H1 (cell line): ENCODE measurements around the gene TBC1D4. TPM values are rescaled to one million over a fixed set of nuclear protein-coding genes. Genes with fewer than 3 reads are reported as not detected.

Experiments
- CTCF ChIA-PET: fragments of 300-600 bp; sonication (Branson Sonifier 250); formaldehyde crosslinking; loops from one replicate; lab custom pipeline; 2021; ENCODE audit not compliant: partially characterized antibody; lab: Charles Lee
- POLR2A ChIA-PET: fragments of 300-600 bp; sonication (Branson Sonifier 250); formaldehyde crosslinking; loops from one replicate; lab custom pipeline; 2021; ENCODE audit warnings: inconsistent platforms; ENCODE audit not compliant: partially characterized antibody; lab: Charles Lee
- DNase-seq, 2 experiments: peaks; one replicate each; pipeline versions ENCODE4 v3.0.0 to v3.0.0-alpha.2; 2010 to 2022; ENCODE audit warnings: low spot score in 2 of 2, low read depth in 1 of 2, mixed read lengths in 1 of 2
- FAIRE-seq: peaks from 2 replicates; lab custom pipeline; 2011; peaks lifted over from hg19 to GRCh38; lab: Jason Lieb, UNC
- H2AFZ ChIP-seq: 2 replicates; pipeline ENCODE4 v1.8.1; 2012; ENCODE audit warnings: low read length, inconsistent platforms
- H2AK5ac ChIP-seq: 2 replicates; pipeline ENCODE4 v1.6.1; 2013; ENCODE audit warnings: low read depth, low read length
- H2BK120ac ChIP-seq: replicated peaks from 2 replicates; pipeline ENCODE3; 2013; ENCODE audit warnings: low read depth, low read length, inconsistent platforms
- H2BK12ac ChIP-seq: 2 replicates; pipeline ENCODE4 v1.6.1; 2013; ENCODE audit warnings: low read depth, low read length
- H2BK15ac ChIP-seq: 2 replicates; pipeline ENCODE4 v1.6.1; 2013; ENCODE audit warnings: low read length
- H2BK20ac ChIP-seq: 2 replicates; pipeline ENCODE4 v1.6.1; 2013; ENCODE audit warnings: low read length
- H2BK5ac ChIP-seq: 2 replicates; pipeline ENCODE4 v1.6.1; 2013; ENCODE audit warnings: low read depth, low read length
- H3K14ac ChIP-seq: 2 replicates; pipeline ENCODE4 v1.6.1; 2013; ENCODE audit warnings: inconsistent platforms; ENCODE audit not compliant: insufficient read length
- H3K18ac ChIP-seq: 2 replicates; pipeline ENCODE4 v1.6.1; 2013; ENCODE audit warnings: low read length; ENCODE audit errors: extremely low read depth
- H3K23ac ChIP-seq: 2 replicates; pipeline ENCODE4 v1.6.1; 2013; ENCODE audit warnings: inconsistent platforms; ENCODE audit not compliant: insufficient read length
- H3K23me2 ChIP-seq: 2 replicates; pipeline ENCODE4 v1.6.1; 2013; ENCODE audit warnings: low read depth, low read length
- H3K27ac ChIP-seq: 2 replicates; pipeline ENCODE4 v1.6.1; 2011; ENCODE audit warnings: low read depth, low read length, inconsistent platforms
- H3K27me3 ChIP-seq, 4 experiments: replicated peaks in 1 of 4; 1 replicate in 1 of 4; 2 replicates in 3 of 4; pipeline versions ENCODE4 v1.6.1 to v1.8.1; 2011 to 2013; ENCODE audit warnings: low read length in 3 of 4, mild to moderate bottlenecking in 3 of 4, inconsistent platforms in 2 of 4, mixed read lengths in 2 of 4, moderate library complexity in 1 of 4; ENCODE audit not compliant: control insufficient read depth in 3 of 4, insufficient read depth in 3 of 4; ENCODE audit errors: extremely low read depth in 1 of 4
- H3K36me3 ChIP-seq, 4 experiments: 2 replicates each; pipeline versions ENCODE4 v1.6.1 to v1.8.1; 2011 to 2013; ENCODE audit warnings: mild to moderate bottlenecking in 4 of 4, low read length in 3 of 4, moderate library complexity in 2 of 4, control low read depth in 1 of 4, inconsistent platforms in 1 of 4; ENCODE audit not compliant: insufficient read depth in 4 of 4, control insufficient read depth in 2 of 4
- H3K4ac ChIP-seq: replicated peaks from 2 replicates; pipeline ENCODE3; 2013; ENCODE audit warnings: low read length, low read depth, mixed read lengths, inconsistent platforms; ENCODE audit not compliant: insufficient read length
- H3K4me1 ChIP-seq, 4 experiments: replicated peaks in 1 of 4; 1 replicate in 1 of 4; 2 replicates in 3 of 4; pipeline versions ENCODE4 v1.6.1 to v1.8.1; 2011 to 2013; ENCODE audit warnings: low read length in 3 of 4, inconsistent platforms in 2 of 4, mixed read lengths in 1 of 4; ENCODE audit not compliant: insufficient read depth in 4 of 4, control insufficient read depth in 3 of 4
- H3K4me2 ChIP-seq, 2 experiments: 2 replicates each; pipeline versions ENCODE4 v1.6.1 to v1.8.1; 2011 to 2013; ENCODE audit warnings: low read depth in 2 of 2, low read length in 2 of 2, control low read depth in 1 of 2, inconsistent platforms in 1 of 2, mild to moderate bottlenecking in 1 of 2; ENCODE audit not compliant: insufficient read depth in 1 of 2
- H3K4me3 ChIP-seq, 4 experiments: fragments of 200-600, 300-600 bp in 1 of 4; sonication (generic), shearing (Covaris generic), sonication (Bioruptor Twin) in 1 of 4; 2 replicates each; pipeline versions ENCODE4 v1.5.1 to v1.8.1; 2011 to 2016; ENCODE audit warnings: low read length in 4 of 4, low read depth in 3 of 4, control low read depth in 2 of 4, inconsistent platforms in 2 of 4, mild to moderate bottlenecking in 2 of 4, mixed read lengths in 1 of 4, moderate library complexity in 1 of 4; ENCODE audit not compliant: insufficient read depth in 2 of 4; ENCODE audit errors: extremely low read depth in 1 of 4
- H3K56ac ChIP-seq: replicated peaks from 2 replicates; pipeline ENCODE3; 2013; ENCODE audit warnings: low read depth, mild to moderate bottlenecking, mixed read lengths, low read length, inconsistent platforms; ENCODE audit not compliant: insufficient read length
- H3K79me1 ChIP-seq: 2 replicates; pipeline ENCODE4 v1.6.1; 2013; ENCODE audit warnings: low read depth, low read length, control low read depth
- H3K79me2 ChIP-seq, 2 experiments: 2 replicates each; pipeline versions ENCODE4 v1.6.1 to v1.8.1; 2012 to 2013; ENCODE audit warnings: low read length in 2 of 2, mild to moderate bottlenecking in 2 of 2, inconsistent platforms in 1 of 2; ENCODE audit not compliant: insufficient read depth in 2 of 2, control insufficient read depth in 1 of 2
- H3K9ac ChIP-seq, 4 experiments: replicated peaks in 1 of 4; 1 replicate in 1 of 4; 2 replicates in 3 of 4; pipeline versions ENCODE4 v1.6.1 to v1.8.1; 2011 to 2013; ENCODE audit warnings: low read depth in 3 of 4, low read length in 3 of 4, control low read depth in 2 of 4, mild to moderate bottlenecking in 2 of 4, moderate library complexity in 2 of 4, inconsistent platforms in 1 of 4; ENCODE audit errors: extremely low read depth in 1 of 4
- H3K9me3 ChIP-seq, 2 experiments: 2 replicates each; pipeline versions ENCODE4 v1.6.1 to v1.8.1; 2012 to 2013; ENCODE audit warnings: mild to moderate bottlenecking in 2 of 2, moderate library complexity in 2 of 2, control low read depth in 1 of 2, inconsistent platforms in 1 of 2, low read depth in 1 of 2, low read length in 1 of 2, mixed read lengths in 1 of 2; ENCODE audit not compliant: insufficient read depth in 2 of 2
- H4K20me1 ChIP-seq, 2 experiments: replicated peaks in 1 of 2; 2 replicates each; pipeline versions ENCODE3 to v1.8.1; 2011 to 2013; ENCODE audit warnings: inconsistent platforms in 2 of 2, low read length in 2 of 2, mild to moderate bottlenecking in 1 of 2; ENCODE audit not compliant: insufficient read depth in 2 of 2, control insufficient read depth in 1 of 2
- H4K5ac ChIP-seq: 2 replicates; pipeline ENCODE4 v1.6.1; 2013; ENCODE audit warnings: low read length, low read depth, mixed read lengths, inconsistent platforms; ENCODE audit not compliant: insufficient read length
- H4K8ac ChIP-seq: 2 replicates; pipeline ENCODE4 v1.8.0; 2013; ENCODE audit warnings: mild to moderate bottlenecking, moderate library complexity, low read length, inconsistent platforms; ENCODE audit not compliant: insufficient read depth; ENCODE audit errors: extremely low read depth
- H4K91ac ChIP-seq: replicated peaks from 2 replicates; pipeline ENCODE3; 2013; ENCODE audit warnings: low read length, mixed read lengths, inconsistent platforms; ENCODE audit not compliant: insufficient read length
- FOSL1 ChIP-seq: IDR thresholded peaks from 2 replicates; pipeline ENCODE4 v1.6.1; 2011; ENCODE audit warnings: mild to moderate bottlenecking, low read depth, low read length, moderate library complexity; ENCODE audit not compliant: insufficient read depth
- WGBS, 2 experiments: shearing (Covaris generic) in 1 of 2; methylation state at CpG; one replicate each; pipeline versions ENCODE4 v1.1.6 to v1.1.7; 2013 to 2015; ENCODE audit warnings: low lambda C conversion rate in 2 of 2, mixed read lengths in 2 of 2, inconsistent platforms in 1 of 2, low coverage in 1 of 2, missing lambda C conversion rate in 1 of 2; ENCODE audit not compliant: insufficient replicate concordance in 2 of 2, insufficient coverage in 1 of 2, insufficient read length in 1 of 2; ENCODE audit errors: extremely low coverage in 1 of 2, missing lambda C conversion rate in 1 of 2; 5-methylcytosine and 5-hydroxymethylcytosine counted together
- polyA plus RNA-seq, 7 experiments: library from polyadenylated mRNA; depleted of rRNA in 3 of 7; stranded (reverse) in 5 of 7; unstranded in 2 of 7; fragments of >200 nt in 5 of 7; fragments of 200-250 nt in 2 of 7; gene quantifications; 1 replicate in 5 of 7; 2 replicates in 1 of 7; 4 replicates in 1 of 7; pipeline versions ENCODE4 v1.2.1 to v1.2.3, GENCODE V29; 2011 to 2013; ENCODE audit warnings: missing spikeins in 2 of 7, mixed read lengths in 2 of 7
- total RNA-seq: library from RNA; stranded (reverse); fragmentation: NEBNext Ultra II Directional; extraction: Animal tissue kit (Norgen Biotek cat#: 25700); gene quantifications from 2 replicates; pipeline ENCODE4 v1.2.1, GENCODE V29; 2021

The TBC1D4 gene
- total and polyA plus RNA-seq, 2 of the 8 experiments (the other 6 are each of a cell fraction or from before 2014, with no cell fraction given), result 16.7 to 39.0 TPM

- Histone ChIP-seq H3K79me1 (no peaks in the 10 kb centered on the region), H3K4me2 (no peak overlapping the region), H2AFZ (no peak overlapping the region), H3K9me3 (peaks cover 0 to 4% of the 10 kb centered on the region in 2 experiments; a peak in 1 of 4 replicates), H2BK12ac (no peak overlapping the region), H3K14ac (no peak overlapping the region), H3K27me3 (no peaks in the 10 kb centered on the region; a peak in 1 of 7 replicates), H3K23ac (no peak overlapping the region), H4K91ac (no peak overlapping the region), H3K4ac (no peak overlapping the region), H3K23me2 (no peaks in the 10 kb centered on the region), H3K4me1 (peaks cover 0 to 3% (median 1%) of the 10 kb centered on the region in 4 experiments; a peak in 1 of 7 replicates), H3K36me3 (no peaks in the 10 kb centered on the region), H4K20me1 (no peaks in the 10 kb centered on the region), H3K9ac (no peak overlapping the region), H3K79me2 (no peaks in the 10 kb centered on the region), H2BK20ac (no peak overlapping the region), H2BK5ac (no peak overlapping the region), H3K4me3 (no peak overlapping the region), H4K5ac (no peak overlapping the region), H2BK15ac (no peak overlapping the region), H2AK5ac (no peak overlapping the region), H4K8ac (no peak overlapping the region), H3K56ac (no peak overlapping the region), H3K18ac (no peak overlapping the region), H3K27ac (no peak overlapping the region), H2BK120ac (no peak overlapping the region)
- ChIA-PET CTCF (interaction anchor here (1.2 to 1.8 kb wide), 3 partner anchors 10 to 44 kb away, joined by 3 to 6 read pairs (median 5); no protein-coding TSS in a partner anchor), POLR2A (no interaction called here)
- WGBS, 2 experiments, result 37% methylated on average over 1 of the region's 1 CpG; no CpG with 5 or more reads in 1 of the 2 experiments
- TF ChIP-seq FOSL1, result no peak
- FAIRE-seq (no peak), DNase-seq (no peak)
Measured at GRCh38 chr13:75263741-75264407, 218.1 kb downstream of the TBC1D4 start.
